ENCODE data around the gene DNAJC12.
A peak's percentile ranks its signal among the peaks of the same experiment; 100 is the strongest.
"Not testable (repeated sequence)": the region's sequence is repeated elsewhere in the genome, so short reads cannot be mapped to it uniquely, and the experiment has no call there.

Gene DNAJC12

GRCh38 chr10:67790534-67791408 is 47.2 kb downstream of the DNAJC12 start:
- DNase-seq = no peak

- DNase-seq = no peak
These were observed 48.2 kb downstream of the DNAJC12 start for GRCh38 chr10:67789769-67790168.

- no peak for DNase-seq
These were observed 49.7 kb downstream of the DNAJC12 start for GRCh38 chr10:67788028-67788886.

GRCh38 chr10:67785098-67785497 is 52.9 kb downstream of the DNAJC12 start:
- no peak for DNase-seq

GRCh38 chr10:67784474-67784873 is 53.5 kb downstream of the DNAJC12 start:
- DNase-seq = no peak

- DNase-seq = no peak
These were observed 54.2 kb downstream of the DNAJC12 start for GRCh38 chr10:67783606-67784294.

GRCh38 chr10:67782530-67782929 is 55.5 kb downstream of the DNAJC12 start:
- DNase-seq = no peak

GRCh38 chr10:67780759-67781538 is 57.0 kb downstream of the DNAJC12 start:
- DNase-seq = no peak

GRCh38 chr10:67780204-67780621 is 57.8 kb downstream of the DNAJC12 start:
- not testable (repeated sequence) for DNase-seq

- peak; percentile 28 to 74 for DNase-seq
These were observed 58.4 kb downstream of the DNAJC12 start for GRCh38 chr10:67779465-67780203.

GRCh38 chr10:67776371-67776770 is 61.6 kb downstream of the DNAJC12 start:
- DNase-seq = no peak

GRCh38 chr10:67775279-67775678 is 62.7 kb downstream of the DNAJC12 start:
- no peak for DNase-seq

GRCh38 chr10:67772894-67773511 is 65.0 kb downstream of the DNAJC12 start:
- DNase-seq = no peak

GRCh38 chr10:67772151-67772550 is 65.8 kb downstream of the DNAJC12 start:
- no peak for DNase-seq

- no peak for DNase-seq
These were observed 66.8 kb downstream of the DNAJC12 start for GRCh38 chr10:67771200-67771599.

- no peak for DNase-seq
These were observed 67.5 kb downstream of the DNAJC12 start for GRCh38 chr10:67770537-67770936.

- DNase-seq = no peak
These were observed 70.7 kb downstream of the DNAJC12 start for GRCh38 chr10:67767244-67767643.

- DNase-seq = peak; percentile 71 to 85
These were observed 73.8 kb downstream of the DNAJC12 start for GRCh38 chr10:67764012-67764822.

GRCh38 chr10:67763499-67764011 is 74.4 kb downstream of the DNAJC12 start:
- peak in 1 of 2 experiments; percentile 66 for DNase-seq

GRCh38 chr10:67762567-67762966 is 75.4 kb downstream of the DNAJC12 start:
- DNase-seq = not testable (repeated sequence)
